H9 (cell line): ENCODE results near the gene ZNF544. TPM values are rescaled to one million over a fixed set of nuclear protein-coding genes. Genes with fewer than 3 reads are reported as not detected.
"Not testable (repeated sequence)": the region's sequence is repeated elsewhere in the genome, so short reads cannot be mapped to it uniquely, and the experiment has no call there.

Source experiments
- DNase-seq: peaks from one replicate; pipeline ENCODE4 v3.0.0-alpha.2; 2017
- H2AFZ ChIP-seq: one replicate; pipeline ENCODE4 v1.6.1; 2013; ENCODE audit warnings: mild to moderate bottlenecking, low read length, control low read depth, moderate library complexity
- H2AK5ac ChIP-seq: 2 replicates; pipeline ENCODE4 v1.6.1; 2013; ENCODE audit warnings: low read length, control low read depth, mixed read lengths; ENCODE audit not compliant: insufficient read length
- H2BK120ac ChIP-seq: one replicate; pipeline ENCODE4 v1.6.1; 2013; ENCODE audit warnings: low read depth, mild to moderate bottlenecking, low read length, control low read depth, inconsistent platforms; ENCODE audit not compliant: poor library complexity, severe bottlenecking
- H2BK12ac ChIP-seq: 2 replicates; pipeline ENCODE4 v1.6.1; 2013; ENCODE audit warnings: low read length, control low read depth, mixed read lengths, low read depth; ENCODE audit not compliant: insufficient read length
- H2BK15ac ChIP-seq: 2 replicates; pipeline ENCODE4 v1.6.1; 2013; ENCODE audit warnings: low read depth, low read length, control low read depth
- H2BK20ac ChIP-seq: one replicate; pipeline ENCODE4 v1.6.1; 2013; ENCODE audit warnings: low read depth, mild to moderate bottlenecking, low read length, control low read depth, inconsistent platforms; ENCODE audit not compliant: poor library complexity, severe bottlenecking
- H2BK5ac ChIP-seq: 2 replicates; pipeline ENCODE4 v1.6.1; 2013; ENCODE audit warnings: low read length, control low read depth, mixed read lengths; ENCODE audit not compliant: insufficient read length
- H3K14ac ChIP-seq: 2 replicates; pipeline ENCODE4 v1.6.1; 2013; ENCODE audit warnings: low read length, control low read depth; ENCODE audit not compliant: insufficient read depth
- H3K18ac ChIP-seq: 2 replicates; pipeline ENCODE4 v1.6.1; 2013; ENCODE audit warnings: low read depth, mild to moderate bottlenecking, mixed read lengths, low read length, control low read depth; ENCODE audit not compliant: insufficient read length
- H3K23ac ChIP-seq: 2 replicates; pipeline ENCODE4 v1.6.1; 2013; ENCODE audit warnings: low read length, control low read depth, mixed read lengths, low read depth; ENCODE audit not compliant: insufficient read length
- H3K23me2 ChIP-seq: 2 replicates; pipeline ENCODE4 v1.6.1; 2013; ENCODE audit warnings: low read depth, mild to moderate bottlenecking, mixed read lengths, low read length, control low read depth; ENCODE audit not compliant: insufficient read length, poor library complexity, severe bottlenecking
- H3K27ac ChIP-seq: 2 replicates; pipeline ENCODE4 v1.5.1; 2013; ENCODE audit warnings: low read length, control low read depth, mixed read lengths, low read depth; ENCODE audit not compliant: insufficient read length
- H3K27me3 ChIP-seq: 2 replicates; pipeline ENCODE4 v1.6.1; 2013; ENCODE audit warnings: low read length, control low read depth, inconsistent platforms; ENCODE audit not compliant: insufficient read depth
- H3K4ac ChIP-seq: 2 replicates; pipeline ENCODE4 v1.6.1; 2013; ENCODE audit warnings: low read depth, mild to moderate bottlenecking, control low read depth, inconsistent platforms, low read length, moderate library complexity
- H3K4me1 ChIP-seq: 2 replicates; pipeline ENCODE4 v1.6.1; 2013; ENCODE audit warnings: low read length, control low read depth, inconsistent platforms; ENCODE audit not compliant: insufficient read depth
- H3K4me2 ChIP-seq: 2 replicates; pipeline ENCODE4 v1.6.1; 2013; ENCODE audit warnings: low read length, control low read depth, mixed read lengths; ENCODE audit not compliant: insufficient read length, insufficient read depth
- H3K56ac ChIP-seq: 2 replicates; pipeline ENCODE4 v1.6.1; 2013; ENCODE audit warnings: low read depth, mild to moderate bottlenecking, mixed read lengths, low read length, control low read depth; ENCODE audit not compliant: insufficient read length
- H3K79me1 ChIP-seq: 2 replicates; pipeline ENCODE4 v1.6.1; 2013; ENCODE audit warnings: low read depth, mild to moderate bottlenecking, moderate library complexity, low read length, control low read depth, inconsistent platforms; ENCODE audit not compliant: insufficient read depth, poor library complexity, severe bottlenecking
- H3K79me2 ChIP-seq: 2 replicates; pipeline ENCODE4 v1.6.1; 2013; ENCODE audit warnings: low read length, control low read depth, inconsistent platforms; ENCODE audit not compliant: insufficient read depth
- H3K9ac ChIP-seq: 2 replicates; pipeline ENCODE4 v1.6.1; 2013; ENCODE audit warnings: low read length, control low read depth, mixed read lengths; ENCODE audit not compliant: insufficient read length; ENCODE audit errors: extremely low read depth
- H3K9me3 ChIP-seq: one replicate; pipeline ENCODE4 v1.6.1; 2013; ENCODE audit warnings: low read depth, low read length, inconsistent platforms; ENCODE audit not compliant: control insufficient read depth
- H3T11ph ChIP-seq: one replicate; pipeline ENCODE4 v1.6.1; 2013; ENCODE audit warnings: mild to moderate bottlenecking, low read length, control low read depth, inconsistent platforms
- H4K20me1 ChIP-seq: one replicate; pipeline ENCODE4 v1.6.1; 2013; ENCODE audit not compliant: control insufficient read depth, insufficient read length, insufficient read depth
- H4K5ac ChIP-seq: 2 replicates; pipeline ENCODE4 v1.6.1; 2013; ENCODE audit warnings: low read depth, mild to moderate bottlenecking, mixed read lengths, low read length, control low read depth; ENCODE audit not compliant: insufficient read length
- H4K8ac ChIP-seq: replicated peaks from 2 replicates; pipeline ENCODE4 v1.6.1; 2013; ENCODE audit warnings: low read length, control low read depth, mixed read lengths, low read depth; ENCODE audit not compliant: insufficient read length
- H4K91ac ChIP-seq: 2 replicates; pipeline ENCODE4 v1.6.1; 2013; ENCODE audit warnings: low read depth, mild to moderate bottlenecking, moderate library complexity, mixed read lengths, low read length, control low read depth; ENCODE audit not compliant: insufficient read length
- H3K27ac Mint-ChIP-seq, 3 experiments: 2 replicates in 2 of 3; 3 replicates in 1 of 3; pipeline ENCODE4 v1.8.0; 2020 to 2021; ENCODE audit warnings: mixed read lengths in 3 of 3, mild to moderate bottlenecking in 1 of 3, moderate library complexity in 1 of 3
- H3K27me3 Mint-ChIP-seq: 2 replicates; pipeline ENCODE4 v1.8.0; 2021; ENCODE audit warnings: low read depth, mild to moderate bottlenecking, moderate library complexity, mixed read lengths
- H3K36me3 Mint-ChIP-seq, 3 experiments: 2 replicates in 2 of 3; 3 replicates in 1 of 3; pipeline ENCODE4 v1.8.0; 2020 to 2021; ENCODE audit warnings: low read depth in 3 of 3, mixed read lengths in 3 of 3; ENCODE audit not compliant: insufficient read depth in 1 of 3
- H3K4me1 Mint-ChIP-seq, 2 experiments: 2 replicates each; pipeline ENCODE4 v1.8.0; 2020; ENCODE audit warnings: mixed read lengths in 2 of 2
- H3K4me3 Mint-ChIP-seq, 2 experiments: 2 replicates in 1 of 2; 3 replicates in 1 of 2; pipeline ENCODE4 v1.8.0; 2020 to 2021; ENCODE audit warnings: mild to moderate bottlenecking in 2 of 2, mixed read lengths in 2 of 2, moderate library complexity in 1 of 2
- H3K9me3 Mint-ChIP-seq, 2 experiments: 2 replicates in 1 of 2; 3 replicates in 1 of 2; pipeline ENCODE4 v1.8.0; 2020; ENCODE audit warnings: mild to moderate bottlenecking in 2 of 2, mixed read lengths in 2 of 2, moderate library complexity in 1 of 2
- WGBS: extraction: QIAGEN DNeasy Blood & Tissue Kit; methylation state at CpG from one replicate; pipeline ENCODE4 v1.1.7; 2013; ENCODE audit warnings: missing lambda C conversion rate, low lambda C conversion rate, mixed read lengths; ENCODE audit not compliant: insufficient read length; ENCODE audit errors: extremely low coverage; 5-methylcytosine and 5-hydroxymethylcytosine counted together
- total RNA-seq: library from RNA; stranded (reverse); gene quantifications from 2 replicates; pipeline ENCODE4 v1.2.1, GENCODE V29; 2021
- TF ChIP-seq, protein P1 (sequence below): fragments of 200-600 bp; sonication (generic); conservative IDR thresholded peaks from 3 replicates; pipeline ENCODE4 v1.8.0; 2021; ENCODE audit warnings: antibody characterized with exemption, mild to moderate bottlenecking

Gene ZNF544
- total RNA-seq, 1 experiment from 2014 or later = 97.2 TPM

- no peaks in the 10 kb centered on the region for H3K79me2 ChIP-seq
- Mint-ChIP-seq H3K4me3 (no peak overlapping the region), H3K36me3 (peaks cover 100% of the 10 kb centered on the region in 3 experiments), H3K9me3 (peaks cover 99% of the 10 kb centered on the region in 2 experiments), H3K4me1 (peaks cover 0 to 12% of the 10 kb centered on the region in 2 experiments; a peak in 2 of 4 replicates), H3K27me3 (peaks cover 10% of the 10 kb centered on the region), H3K27ac (no peak overlapping the region)
- H3K56ac ChIP-seq = no peak overlapping the region
- H4K20me1 ChIP-seq = no peaks in the 10 kb centered on the region
- WGBS = 100% methylated on average over 1 of the region's 2 CpGs
- no peak overlapping the region for H2BK15ac ChIP-seq
- no peak overlapping the region for H3K4me2 ChIP-seq
- H3K18ac ChIP-seq = no peak overlapping the region
- H2BK20ac ChIP-seq = no peak overlapping the region
- no peak overlapping the region for H2AFZ ChIP-seq
- H3K4ac ChIP-seq = no peak overlapping the region
- peaks cover 93% of the 10 kb centered on the region for H3K9me3 ChIP-seq
- H3K27me3 ChIP-seq = no peaks in the 10 kb centered on the region
- TF ChIP-seq, protein P1, sequence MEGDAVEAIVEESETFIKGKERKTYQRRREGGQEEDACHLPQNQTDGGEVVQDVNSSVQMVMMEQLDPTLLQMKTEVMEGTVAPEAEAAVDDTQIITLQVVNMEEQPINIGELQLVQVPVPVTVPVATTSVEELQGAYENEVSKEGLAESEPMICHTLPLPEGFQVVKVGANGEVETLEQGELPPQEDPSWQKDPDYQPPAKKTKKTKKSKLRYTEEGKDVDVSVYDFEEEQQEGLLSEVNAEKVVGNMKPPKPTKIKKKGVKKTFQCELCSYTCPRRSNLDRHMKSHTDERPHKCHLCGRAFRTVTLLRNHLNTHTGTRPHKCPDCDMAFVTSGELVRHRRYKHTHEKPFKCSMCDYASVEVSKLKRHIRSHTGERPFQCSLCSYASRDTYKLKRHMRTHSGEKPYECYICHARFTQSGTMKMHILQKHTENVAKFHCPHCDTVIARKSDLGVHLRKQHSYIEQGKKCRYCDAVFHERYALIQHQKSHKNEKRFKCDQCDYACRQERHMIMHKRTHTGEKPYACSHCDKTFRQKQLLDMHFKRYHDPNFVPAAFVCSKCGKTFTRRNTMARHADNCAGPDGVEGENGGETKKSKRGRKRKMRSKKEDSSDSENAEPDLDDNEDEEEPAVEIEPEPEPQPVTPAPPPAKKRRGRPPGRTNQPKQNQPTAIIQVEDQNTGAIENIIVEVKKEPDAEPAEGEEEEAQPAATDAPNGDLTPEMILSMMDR = no peak
- no peak overlapping the region for H4K5ac ChIP-seq
- no peak overlapping the region for H3K27ac ChIP-seq
- no peaks in the 10 kb centered on the region for H3K4me1 ChIP-seq
- H3K23me2 ChIP-seq = no peaks in the 10 kb centered on the region
- no peaks in the 10 kb centered on the region for H3K79me1 ChIP-seq
- no peak for DNase-seq
- H3K14ac ChIP-seq = no peak overlapping the region
- no peak overlapping the region for H3K9ac ChIP-seq
- no peak overlapping the region for H2BK5ac ChIP-seq
- H4K91ac ChIP-seq = no peak overlapping the region
- H2BK12ac ChIP-seq = no peak overlapping the region
- H4K8ac ChIP-seq = no peak overlapping the region
- no peak overlapping the region for H3K23ac ChIP-seq
- H2AK5ac ChIP-seq = no peak overlapping the region
- no peak overlapping the region for H2BK120ac ChIP-seq
- no peak overlapping the region for H3T11ph ChIP-seq
Measured at GRCh38 chr19:58252102-58252685, 23.5 kb downstream of the ZNF544 start.

GRCh38 chr19:58258259-58258658, 29.5 kb downstream of the ZNF544 start:
- not testable (repeated sequence) for H4K8ac ChIP-seq, H3K56ac ChIP-seq, H4K20me1 ChIP-seq, H2BK20ac ChIP-seq, H2AFZ ChIP-seq, H3K23ac ChIP-seq, H3K9ac ChIP-seq, H3K18ac ChIP-seq, H2BK5ac ChIP-seq, H2AK5ac ChIP-seq, H3K79me1 ChIP-seq, H3T11ph ChIP-seq, H3K4me2 ChIP-seq, H3K27me3 ChIP-seq, H3K27ac ChIP-seq, H2BK12ac ChIP-seq, H3K4me3 Mint-ChIP-seq, H4K5ac ChIP-seq, H3K4ac ChIP-seq, H4K91ac ChIP-seq, H3K14ac ChIP-seq, H3K79me2 ChIP-seq, H2BK15ac ChIP-seq, H3K4me1 ChIP-seq, H2BK120ac ChIP-seq, H3K23me2 ChIP-seq, H3K27ac Mint-ChIP-seq, DNase-seq
- peaks cover 0 to 12% of the 10 kb centered on the region in 2 experiments; a peak in 2 of 4 replicates for H3K4me1 Mint-ChIP-seq
- H3K9me3 Mint-ChIP-seq = peaks cover 99 to 100% of the 10 kb centered on the region in 2 experiments
- peaks cover 98% of the 10 kb centered on the region for H3K9me3 ChIP-seq
- no CpG with 5 or more reads among the region's 4 CpGs for WGBS
- H3K27me3 Mint-ChIP-seq = peaks cover 40% of the 10 kb centered on the region
- H3K36me3 Mint-ChIP-seq = peaks cover 99 to 100% (median 100%) of the 10 kb centered on the region in 3 experiments
